SIG-M5 treated with dmso at 0.1 percent for 504 hours (cell line): Measurements from ENCODE around the gene CNPY1.

Experiments
- DNase-seq: peaks from one replicate; lab custom pipeline; 2025; ENCODE audit not compliant: unreplicated experiment; lab: John Stamatoyannopoulos, UW

CNPY1 gene

DNA sequence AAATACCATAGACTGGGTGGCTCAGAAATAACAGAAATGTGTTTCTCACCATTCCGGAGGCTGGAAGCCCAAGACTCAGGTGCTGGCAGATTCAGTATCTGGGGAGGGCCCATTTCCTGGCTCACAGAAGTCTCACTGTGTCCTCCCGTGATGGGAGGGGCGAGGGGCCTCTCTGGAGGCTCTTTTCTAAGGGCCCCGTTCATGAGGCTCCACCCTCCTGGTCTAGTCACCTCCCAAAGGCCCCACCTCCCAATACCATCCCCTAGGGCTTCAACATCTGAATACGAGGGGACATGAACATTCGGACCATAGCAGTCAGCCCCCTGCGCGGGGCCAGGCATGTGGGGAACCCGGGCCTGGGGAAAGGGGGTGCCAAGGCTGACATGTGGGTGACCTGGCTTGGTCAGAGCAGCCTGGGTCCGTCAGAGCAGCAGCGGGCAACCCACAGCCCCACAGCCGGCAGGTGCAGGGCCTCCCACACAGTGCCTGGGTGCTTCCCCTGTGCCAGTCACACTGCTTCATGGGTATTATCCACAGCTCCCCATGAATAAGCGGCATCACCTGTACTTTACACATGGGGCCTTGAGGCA, 13.3 kb upstream of the CNPY1 start:
- DNase-seq = no peak

DNA sequence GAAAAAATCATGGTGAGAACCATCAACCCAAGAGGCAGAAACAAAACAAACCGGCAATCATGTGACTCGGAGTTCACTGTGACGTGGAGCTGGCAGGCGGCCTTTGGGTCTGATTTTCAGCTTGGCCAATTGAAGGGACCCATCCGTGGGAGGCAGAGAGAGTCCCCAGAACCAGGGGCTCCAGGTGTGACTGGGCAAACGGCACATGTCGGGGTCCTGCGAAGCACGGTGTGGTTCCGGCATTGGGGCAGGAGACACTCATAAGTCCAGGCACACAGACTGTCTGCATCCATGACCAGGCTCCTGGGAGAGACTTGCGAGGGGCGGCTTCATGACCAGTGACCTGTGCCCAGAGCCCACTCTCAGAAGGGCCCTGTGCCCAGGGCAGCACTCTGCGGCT, 12.6 kb upstream of the CNPY1 start:
- no peak for DNase-seq

- DNase-seq = no peak
Measured at GRCh38 chr7:155558351-155558750, 12.0 kb upstream of the CNPY1 start.

GRCh38 chr7:155557778-155558177, 11.4 kb upstream of the CNPY1 start:
- DNase-seq = no peak

GRCh38 chr7:155556763-155557162, 10.4 kb upstream of the CNPY1 start:
- DNase-seq = no peak

DNA sequence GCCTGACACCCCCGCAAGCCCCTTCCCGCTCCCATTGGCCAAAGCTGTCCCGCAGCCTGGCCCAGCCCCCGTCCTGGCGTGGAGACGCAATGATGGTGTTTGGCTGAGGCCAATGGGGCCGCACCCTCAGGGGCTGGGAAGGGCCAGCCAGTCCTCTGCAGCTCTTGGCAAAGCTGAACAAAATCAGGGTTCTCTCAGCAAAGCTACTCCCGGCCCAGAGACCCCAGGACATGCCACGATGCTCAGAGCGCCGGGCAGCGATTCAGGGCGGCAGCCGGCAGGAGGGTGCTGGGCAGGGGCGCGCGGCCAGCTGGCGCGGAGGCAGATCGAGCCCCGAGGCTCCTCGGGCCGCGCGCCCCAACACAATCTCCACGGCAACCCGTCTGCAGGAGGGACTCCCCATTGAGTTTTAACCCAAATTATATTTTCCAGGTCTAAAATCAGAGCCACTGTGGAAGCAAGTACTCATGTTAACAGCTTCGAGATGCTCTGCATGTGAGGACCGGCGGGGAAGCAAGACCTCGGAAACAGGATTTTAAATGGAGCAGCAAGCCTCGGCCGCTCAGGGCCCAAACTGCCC, 8.8 kb upstream of the CNPY1 start:
- DNase-seq = no peak

- DNase-seq = no peak
Measured at GRCh38 chr7:155553871-155554270, 7.5 kb upstream of the CNPY1 start.

DNA sequence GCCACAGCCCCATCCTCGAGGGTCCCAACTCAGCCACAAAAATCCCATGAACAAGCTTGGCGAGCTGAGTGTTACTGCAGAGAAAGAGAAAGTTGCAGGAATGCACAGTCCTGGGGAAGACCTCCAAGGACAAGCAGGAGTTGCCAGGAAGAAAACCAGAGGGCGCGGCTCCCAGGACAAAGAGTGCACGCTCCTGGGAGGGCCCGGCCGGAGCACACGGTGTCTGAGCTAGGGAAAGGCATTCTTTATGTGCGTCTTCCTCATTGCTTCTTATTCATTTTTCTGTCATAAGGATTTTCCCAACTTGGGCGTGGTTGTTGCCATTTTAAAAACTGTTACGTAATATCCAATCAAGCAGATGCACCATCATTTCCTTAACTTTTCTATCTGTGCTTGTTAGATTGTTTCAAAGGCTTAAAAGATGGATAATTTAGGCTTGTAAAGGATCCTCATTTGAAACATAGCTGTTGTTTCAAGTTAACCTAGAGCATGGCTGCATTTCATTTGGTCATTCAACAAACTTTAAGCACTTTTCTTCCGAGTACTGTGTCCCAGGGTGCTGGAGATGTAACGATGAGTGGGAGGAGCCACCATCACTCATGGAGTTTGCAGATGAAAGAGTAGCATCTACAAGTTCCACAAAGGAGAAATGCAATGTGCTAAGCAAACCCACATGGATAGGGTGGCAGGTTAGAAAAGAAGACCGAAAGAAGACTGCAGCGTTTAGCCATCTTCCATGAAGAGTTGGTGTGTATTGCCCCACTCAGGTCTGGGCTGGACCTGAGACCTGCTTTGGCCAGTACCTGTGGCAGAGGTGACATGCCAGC, 5.6 kb upstream of the CNPY1 start:
- no peak for DNase-seq

GRCh38 chr7:155550916-155551315, 4.6 kb upstream of the CNPY1 start:
- DNase-seq = no peak

GRCh38 chr7:155549226-155549625, 2.9 kb upstream of the CNPY1 start:
- DNase-seq = no peak

- DNase-seq = no peak
Measured at GRCh38 chr7:155547161-155547791, 917 bp upstream of the CNPY1 start.

- no peak for DNase-seq
Measured at GRCh38 chr7:155545348-155545747, 1.0 kb downstream of the CNPY1 start.

- no peak for DNase-seq
Measured at GRCh38 chr7:155544485-155544884, 1.9 kb downstream of the CNPY1 start.

DNA sequence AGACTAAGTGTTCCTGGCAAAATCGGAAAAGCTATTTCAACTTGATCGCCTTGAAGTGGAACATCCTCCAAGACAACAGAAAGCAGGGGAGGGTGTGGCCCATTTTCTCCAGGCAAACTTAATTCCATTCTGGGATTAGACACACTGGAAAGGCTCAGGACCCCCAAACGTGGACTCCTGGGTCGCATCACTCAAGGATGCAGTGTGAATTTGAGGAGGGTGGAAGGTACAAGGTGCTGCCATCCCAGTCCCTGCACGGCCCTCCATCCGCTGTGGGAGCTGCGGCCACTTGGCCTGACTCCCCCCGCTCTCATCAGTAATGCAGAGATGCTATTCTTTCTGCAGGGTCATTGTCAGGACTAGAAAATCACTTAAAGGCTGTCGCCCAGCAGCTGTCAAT, 2.4 kb downstream of the CNPY1 start:
- DNase-seq = no peak

DNA sequence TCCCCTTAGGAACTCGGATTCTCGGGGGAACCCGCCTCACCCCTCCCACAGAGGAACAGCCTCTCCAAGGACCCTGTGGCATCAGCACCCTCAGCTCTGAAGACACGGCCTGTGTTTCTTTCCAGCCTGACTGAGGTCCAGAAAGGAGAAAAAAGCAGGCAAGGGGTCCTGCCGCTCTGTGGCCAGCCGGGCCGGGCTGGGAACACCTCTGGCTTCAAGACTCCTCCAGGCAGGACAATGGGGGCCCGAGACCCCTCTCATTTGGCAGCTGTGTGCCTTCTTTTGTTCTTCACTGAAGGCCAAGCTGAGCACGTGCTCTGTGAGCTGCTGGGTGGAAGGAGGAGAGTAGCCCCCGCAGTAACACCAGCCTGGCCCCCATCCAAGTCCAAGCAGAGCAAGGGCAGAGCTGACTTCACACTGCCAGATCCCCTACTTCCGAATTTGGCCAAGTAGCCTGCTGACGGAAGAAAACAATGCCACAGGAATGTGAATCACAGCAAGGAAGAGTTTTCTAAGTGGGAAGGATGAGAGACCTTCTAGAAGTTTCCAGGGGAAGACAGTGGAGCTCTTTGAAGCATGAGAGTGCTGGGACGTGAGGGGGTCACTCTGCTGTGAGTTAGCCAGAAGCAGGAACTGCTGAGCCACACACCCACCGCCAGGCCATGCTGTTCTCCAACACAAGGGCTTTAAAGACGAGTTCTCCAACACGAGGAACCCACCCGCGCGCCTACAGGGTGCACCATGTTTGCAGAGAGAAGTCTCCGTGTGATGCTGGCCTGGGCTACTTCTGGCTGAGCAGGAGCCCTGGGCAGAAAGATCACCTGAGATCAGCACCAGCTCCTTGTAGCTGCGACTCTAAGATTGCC, 3.1 kb downstream of the CNPY1 start:
- no peak for DNase-seq

- DNase-seq = no peak
Measured at GRCh38 chr7:155541986-155542675, 4.2 kb downstream of the CNPY1 start.

DNA sequence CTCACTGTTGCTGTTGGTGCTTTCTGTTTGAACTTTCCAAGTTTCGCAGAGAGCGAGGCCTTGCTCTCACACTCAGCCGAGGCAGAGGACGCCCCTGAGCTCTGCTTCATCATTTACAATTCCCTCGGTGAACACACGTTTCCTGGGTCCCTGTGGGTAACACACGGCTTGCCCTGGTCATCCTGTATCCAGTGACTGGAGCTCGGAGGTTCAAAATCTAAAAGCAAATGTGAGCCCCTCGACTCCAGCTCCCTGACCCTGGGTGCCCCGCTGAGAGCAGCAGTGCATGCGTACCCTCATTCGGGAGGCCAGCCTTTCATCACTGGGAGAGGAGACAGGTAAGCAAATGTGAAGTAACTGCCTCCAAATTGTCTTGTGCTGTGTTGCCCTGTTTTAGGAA, 5.8 kb downstream of the CNPY1 start:
- DNase-seq = no peak

DNA sequence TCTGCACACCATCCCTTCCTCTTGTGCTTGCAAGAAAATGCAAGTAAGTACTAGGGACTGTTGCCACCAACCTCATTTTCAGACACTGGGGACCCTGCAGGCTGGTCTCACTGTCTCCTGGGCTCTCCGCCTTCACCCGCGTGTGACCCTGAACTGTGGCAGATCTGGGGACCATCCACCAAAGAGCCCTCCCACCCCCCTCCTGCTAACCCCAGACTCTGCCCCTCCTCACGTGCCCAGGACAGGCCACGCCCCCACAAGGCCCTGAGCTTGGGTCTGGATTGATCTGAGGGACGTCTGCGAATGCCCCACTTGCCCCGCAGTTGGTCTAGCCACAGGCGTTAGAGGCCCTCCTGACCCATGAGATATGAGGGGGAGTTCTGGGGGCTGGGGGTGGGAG, 8.1 kb downstream of the CNPY1 start:
- no peak for DNase-seq

DNA sequence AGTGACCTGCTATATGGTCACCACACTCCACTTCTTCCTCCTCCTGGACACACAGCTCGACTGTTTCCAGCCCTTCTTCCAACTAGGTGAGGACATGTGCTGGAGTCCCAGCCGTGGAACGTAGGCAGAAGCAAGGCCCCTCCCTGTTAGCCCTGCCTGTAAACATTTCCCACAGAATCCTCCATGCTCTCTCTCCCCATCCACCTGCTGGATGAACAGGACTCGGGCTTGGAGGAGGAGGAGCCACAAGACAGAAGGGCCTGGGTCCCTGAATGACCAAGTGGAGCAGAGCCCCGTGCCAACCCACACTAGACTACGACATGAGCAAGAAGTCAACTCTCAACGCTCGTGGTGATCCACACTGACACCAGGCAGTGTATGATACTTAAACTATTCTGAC, 9.9 kb downstream of the CNPY1 start:
- DNase-seq = no peak

DNA sequence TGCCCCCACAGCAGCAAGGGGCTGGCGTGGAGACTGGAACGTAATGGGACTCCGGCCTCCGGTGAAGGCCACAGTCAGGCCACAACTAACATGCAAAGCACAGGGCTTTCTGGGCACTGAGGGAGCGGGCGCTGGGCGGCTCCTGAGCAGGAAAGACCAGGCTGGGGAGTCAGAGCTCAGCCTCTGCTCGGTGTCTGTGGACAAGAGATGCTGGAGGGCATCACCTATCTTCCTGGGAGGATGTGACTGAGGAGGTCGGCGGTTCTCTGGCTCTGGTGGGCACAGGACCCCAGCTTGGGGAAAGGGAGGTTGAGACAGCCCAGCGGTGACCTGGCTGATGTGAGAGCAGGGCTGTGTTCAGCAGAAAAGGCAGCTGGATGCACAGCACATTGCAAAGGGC, 11.7 kb downstream of the CNPY1 start:
- DNase-seq = no peak
